ENCODE measurements around the gene LY9. TPM values are rescaled to one million over a fixed set of nuclear protein-coding genes. Genes with fewer than 3 reads are reported as not detected.
"Not testable (repeated sequence)": the region's sequence is repeated elsewhere in the genome, so short reads cannot be mapped to it uniquely, and the experiment has no call there.

LY9 gene
- total RNA-seq, 1 donor, result not detected

- H3K4me3 ChIP-seq (ENCODE audit: low read depth, low read length), result no peak overlapping the region
- no peak for DNase-seq (ENCODE audit: low read depth)
- TF ChIP-seq, protein P1, sequence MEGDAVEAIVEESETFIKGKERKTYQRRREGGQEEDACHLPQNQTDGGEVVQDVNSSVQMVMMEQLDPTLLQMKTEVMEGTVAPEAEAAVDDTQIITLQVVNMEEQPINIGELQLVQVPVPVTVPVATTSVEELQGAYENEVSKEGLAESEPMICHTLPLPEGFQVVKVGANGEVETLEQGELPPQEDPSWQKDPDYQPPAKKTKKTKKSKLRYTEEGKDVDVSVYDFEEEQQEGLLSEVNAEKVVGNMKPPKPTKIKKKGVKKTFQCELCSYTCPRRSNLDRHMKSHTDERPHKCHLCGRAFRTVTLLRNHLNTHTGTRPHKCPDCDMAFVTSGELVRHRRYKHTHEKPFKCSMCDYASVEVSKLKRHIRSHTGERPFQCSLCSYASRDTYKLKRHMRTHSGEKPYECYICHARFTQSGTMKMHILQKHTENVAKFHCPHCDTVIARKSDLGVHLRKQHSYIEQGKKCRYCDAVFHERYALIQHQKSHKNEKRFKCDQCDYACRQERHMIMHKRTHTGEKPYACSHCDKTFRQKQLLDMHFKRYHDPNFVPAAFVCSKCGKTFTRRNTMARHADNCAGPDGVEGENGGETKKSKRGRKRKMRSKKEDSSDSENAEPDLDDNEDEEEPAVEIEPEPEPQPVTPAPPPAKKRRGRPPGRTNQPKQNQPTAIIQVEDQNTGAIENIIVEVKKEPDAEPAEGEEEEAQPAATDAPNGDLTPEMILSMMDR (IDR thresholded peaks at IDR 0.05; ENCODE audit: insufficient read depth, low read length), result no peak
Observed at GRCh38 chr1:160778976-160779375, 17.0 kb upstream of the LY9 start.

GRCh38 chr1:160779626-160780397 is 16.2 kb upstream of the LY9 start:
- no peak for DNase-seq (ENCODE audit: low read depth)
- TF ChIP-seq, protein P1 (IDR thresholded peaks at IDR 0.05; ENCODE audit: insufficient read depth, low read length), result peak; percentile 11
- H3K4me3 ChIP-seq (ENCODE audit: low read depth, low read length), result no peak overlapping the region

- DNase-seq (ENCODE audit: low read depth), result no peak
- H3K4me3 ChIP-seq (ENCODE audit: low read depth, low read length), result no peak overlapping the region
- TF ChIP-seq, protein P1 (IDR thresholded peaks at IDR 0.05; ENCODE audit: insufficient read depth, low read length), result no peak
Observed at GRCh38 chr1:160780398-160780755, 15.6 kb upstream of the LY9 start.

GRCh38 chr1:160781186-160781766 is 14.7 kb upstream of the LY9 start:
- no peak for DNase-seq (ENCODE audit: low read depth)
- TF ChIP-seq, protein P1 (IDR thresholded peaks at IDR 0.05; ENCODE audit: insufficient read depth, low read length), result no peak

GRCh38 chr1:160781914-160782689 is 13.9 kb upstream of the LY9 start:
- TF ChIP-seq, protein P1 (IDR thresholded peaks at IDR 0.05; ENCODE audit: insufficient read depth, low read length), result no peak
- DNase-seq (ENCODE audit: low read depth), result no peak
- H3K4me3 ChIP-seq (ENCODE audit: low read depth, low read length), result no peak overlapping the region

More at GRCh38 chr1:160781186-160781766, 14.7 kb upstream of the LY9 start:
- no peak overlapping the region for H3K4me3 ChIP-seq (ENCODE audit: low read depth, low read length)

DNA sequence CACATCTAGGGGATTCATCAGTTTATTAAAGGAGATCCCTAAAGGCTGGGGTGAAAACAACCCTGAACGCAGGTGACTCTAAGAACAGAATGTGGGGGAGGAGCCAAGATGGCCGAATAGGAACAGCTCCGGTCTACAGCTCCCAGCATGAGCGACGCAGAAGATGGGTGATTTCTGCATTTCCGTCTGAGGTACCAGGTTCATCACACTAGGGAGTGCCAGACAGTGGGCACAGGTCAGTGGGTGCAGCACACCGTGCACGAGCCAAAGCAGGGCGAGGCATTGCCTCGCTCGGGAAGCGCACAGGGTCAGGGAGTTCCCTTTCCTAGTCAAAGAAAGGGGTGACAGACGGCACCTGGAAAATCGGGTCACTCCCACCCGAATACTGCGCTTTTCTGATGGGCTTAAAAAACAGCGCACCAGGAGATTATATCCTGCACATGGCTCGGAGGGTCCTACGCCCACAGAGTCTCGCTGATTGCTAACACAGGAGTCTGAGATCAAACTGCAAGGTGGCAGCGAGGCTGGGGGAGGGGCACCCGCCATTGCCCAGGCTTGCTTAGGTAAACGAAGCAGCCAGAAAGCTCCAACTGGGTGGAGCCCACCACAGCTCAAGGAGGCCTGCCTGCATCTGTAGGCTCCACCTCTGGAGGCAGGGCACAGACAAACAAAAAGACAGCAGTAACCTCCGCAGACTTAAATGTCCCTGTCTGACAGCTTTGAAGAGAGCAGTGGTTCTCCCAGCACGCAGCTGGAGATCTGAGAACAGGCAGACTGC is 12.8 kb upstream of the LY9 start:
- DNase-seq (ENCODE audit: low read depth); H3K4me3 ChIP-seq (ENCODE audit: low read depth, low read length): not testable (repeated sequence)

Data from fibroblast of the aortic adventitia (primary cell).